GM18519 (cell line): ENCODE results near the gene SECISBP2.

Source experiments
- ATAC-seq: cut with Tn5 transposase; IDR thresholded peaks from one replicate; pipeline ENCODE4 v1.9.1; 2021; ENCODE audit warnings: mild to moderate bottlenecking, moderate library complexity; ENCODE audit not compliant: unreplicated experiment, low FRiP score

Gene SECISBP2

DNA sequence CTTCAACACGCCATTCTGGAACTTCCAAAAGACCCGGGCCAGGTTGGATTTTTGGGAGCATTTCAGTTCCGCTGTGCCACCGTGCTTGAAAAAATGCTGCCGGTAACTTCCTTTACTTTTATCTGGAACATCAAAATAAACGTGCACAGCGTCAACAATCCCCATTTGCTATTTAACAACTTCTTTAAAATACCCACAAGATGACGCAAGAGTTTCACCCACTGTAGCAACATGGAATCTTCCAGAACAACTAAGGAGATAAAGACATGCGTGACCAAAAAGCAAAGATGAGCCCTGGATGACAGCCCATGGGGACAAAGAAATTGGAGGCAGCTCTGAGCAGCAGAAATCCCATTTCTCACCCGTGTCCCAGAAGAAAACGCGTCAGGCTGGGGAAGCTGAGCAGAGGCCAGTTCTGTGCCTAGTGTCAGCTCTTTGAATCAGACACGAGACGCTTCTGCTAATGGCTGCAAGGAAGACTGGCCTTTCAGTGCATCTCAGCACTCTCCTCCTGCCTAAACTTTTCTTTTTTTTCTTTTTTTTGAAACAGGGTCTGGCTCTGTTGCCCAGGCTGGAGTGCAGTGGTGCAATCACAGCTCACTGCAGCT lies 61.3 kb downstream of the SECISBP2 start:
- no peak for ATAC-seq

DNA sequence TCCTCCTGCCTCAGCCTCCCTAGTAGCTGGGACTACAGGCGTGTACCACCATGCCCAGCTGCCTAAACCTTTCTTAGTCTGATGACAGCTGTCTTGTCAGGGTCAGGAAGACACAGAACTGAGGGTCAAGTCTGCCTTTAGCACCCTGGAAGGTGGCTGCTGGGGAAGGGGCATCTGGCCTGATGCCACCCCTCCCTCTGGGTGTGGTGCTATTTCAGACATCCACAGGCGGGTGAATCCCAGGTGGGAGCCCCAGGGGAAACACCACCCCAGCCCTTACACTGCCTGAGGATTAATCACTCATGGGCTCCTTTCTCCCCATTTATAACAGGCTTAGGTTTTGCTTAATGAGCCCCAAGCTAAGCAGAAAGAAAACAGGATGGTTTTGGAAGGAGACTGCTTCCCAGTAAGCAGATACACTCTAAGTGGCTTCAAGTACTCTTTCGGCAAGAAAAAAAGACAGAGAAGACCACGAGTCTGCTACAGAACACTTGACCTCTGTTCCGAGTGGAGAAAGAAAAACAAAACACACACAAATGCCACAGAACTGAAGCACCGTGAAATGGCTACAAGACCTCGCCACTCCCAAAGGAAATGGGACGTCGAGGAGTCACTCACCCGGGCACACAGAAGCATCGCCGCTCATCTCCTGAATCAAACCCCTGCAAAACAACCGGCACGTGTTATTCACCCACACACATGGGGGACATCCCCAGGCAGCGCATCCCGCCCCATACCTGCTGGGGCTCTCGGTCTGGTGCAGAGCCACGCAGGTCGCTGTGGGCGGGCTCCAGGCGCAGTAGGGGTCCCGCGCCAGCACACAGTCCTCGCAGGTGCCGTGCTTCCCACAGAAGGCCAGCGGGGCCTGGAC lies 62.4 kb downstream of the SECISBP2 start:
- no peak for ATAC-seq

DNA sequence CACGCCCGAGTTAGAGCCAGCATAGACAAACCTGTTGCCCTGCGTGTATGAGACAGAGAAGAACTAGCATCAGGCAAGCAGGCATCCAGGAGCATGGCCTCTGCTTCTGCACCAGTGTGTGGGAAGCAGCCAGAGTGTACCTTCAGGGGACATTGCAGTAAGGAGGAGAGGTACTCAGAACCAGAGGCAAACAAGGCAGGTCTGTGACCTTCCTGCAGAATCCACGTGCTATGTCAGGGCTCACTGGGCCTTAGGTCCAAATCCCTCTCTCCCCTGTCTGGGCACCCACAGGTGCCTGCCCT lies 63.0 kb downstream of the SECISBP2 start:
- ATAC-seq, result no peak

- ATAC-seq, result no peak
Measured at GRCh38 chr9:89382026-89382986, 64.0 kb downstream of the SECISBP2 start.

- ATAC-seq, result no peak
Measured at GRCh38 chr9:89383030-89383720, 64.9 kb downstream of the SECISBP2 start.

DNA sequence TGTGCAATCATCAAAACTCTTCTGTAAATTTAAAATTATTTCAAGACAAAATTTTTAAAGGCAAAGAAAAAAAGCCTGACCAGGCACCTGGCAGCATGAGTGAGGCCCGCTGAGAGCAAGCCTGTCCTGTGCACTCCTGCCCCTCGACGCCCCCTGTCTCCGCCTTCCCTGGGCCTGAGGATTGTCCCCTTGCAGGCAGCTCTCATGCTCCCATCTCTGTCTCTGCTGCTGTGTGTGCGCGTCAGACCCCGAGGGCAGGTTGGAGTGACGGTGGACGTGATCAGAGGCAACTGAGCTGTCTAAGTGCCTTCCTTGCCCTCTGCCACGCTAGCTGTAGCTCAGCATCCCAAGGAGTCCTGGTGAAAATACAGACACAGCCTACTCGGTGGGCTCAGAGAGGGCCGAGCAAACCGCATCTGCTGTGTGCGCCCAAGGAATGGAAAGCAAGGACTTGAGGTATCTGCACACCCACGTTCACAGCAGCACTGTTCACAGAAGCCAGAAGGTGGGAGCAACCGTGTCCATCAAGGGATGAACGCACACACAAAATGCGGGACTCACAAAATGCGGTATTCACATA lies 65.5 kb downstream of the SECISBP2 start:
- ATAC-seq, result no peak

GRCh38 chr9:89384783-89385182 lies 66.5 kb downstream of the SECISBP2 start:
- no peak for ATAC-seq

DNA sequence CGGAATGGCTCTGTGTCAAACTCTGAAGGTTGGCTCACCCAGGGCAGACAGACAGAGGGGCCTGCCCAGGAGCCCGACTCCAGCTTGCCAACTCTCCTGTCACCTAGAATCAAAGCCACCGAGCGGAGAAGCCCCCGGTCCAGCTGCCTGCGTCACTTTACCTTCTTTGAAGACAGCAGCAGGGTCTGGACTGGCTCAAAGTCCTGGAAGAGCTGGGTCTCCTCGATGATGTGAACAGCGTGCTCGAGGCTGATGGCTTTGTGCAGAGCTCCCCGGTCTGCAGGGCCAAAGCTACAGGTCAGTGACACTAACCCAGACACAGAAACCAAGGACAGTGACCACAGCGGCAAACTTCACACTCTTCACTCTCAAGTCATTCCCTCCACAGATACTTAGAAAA lies 67.9 kb downstream of the SECISBP2 start:
- ATAC-seq, result no peak

GRCh38 chr9:89386797-89387196 lies 68.5 kb downstream of the SECISBP2 start:
- no peak for ATAC-seq

DNA sequence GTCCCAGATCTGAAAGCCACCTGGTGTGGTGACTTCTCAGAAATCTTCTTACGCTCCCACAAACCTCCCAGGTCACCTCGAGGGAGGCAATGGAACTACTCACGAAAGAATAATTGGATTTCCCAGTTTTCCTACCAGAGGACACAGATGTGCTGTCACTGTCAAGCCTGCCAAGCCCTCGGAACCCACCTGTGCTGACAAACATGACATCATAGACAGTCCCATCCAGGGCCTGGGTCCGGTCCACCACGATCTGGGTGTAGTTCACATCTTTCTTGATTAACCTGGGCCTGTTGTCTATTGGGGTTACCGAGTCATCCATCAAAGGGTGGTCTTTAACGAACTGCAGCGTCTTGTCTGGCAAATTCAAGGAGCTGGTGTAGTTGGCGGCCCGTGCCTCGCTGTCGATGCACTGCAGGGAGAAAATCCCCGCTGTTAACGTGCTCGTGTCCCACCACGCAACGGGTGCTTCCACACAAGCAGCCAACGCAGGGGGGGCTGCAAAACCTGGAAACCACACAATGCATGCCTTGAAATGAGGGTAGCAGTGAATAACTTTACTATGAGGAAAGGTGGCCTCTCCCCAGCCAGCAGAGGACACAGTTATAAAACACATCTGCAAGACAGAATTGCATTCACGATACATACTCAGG lies 69.0 kb downstream of the SECISBP2 start:
- no peak for ATAC-seq

DNA sequence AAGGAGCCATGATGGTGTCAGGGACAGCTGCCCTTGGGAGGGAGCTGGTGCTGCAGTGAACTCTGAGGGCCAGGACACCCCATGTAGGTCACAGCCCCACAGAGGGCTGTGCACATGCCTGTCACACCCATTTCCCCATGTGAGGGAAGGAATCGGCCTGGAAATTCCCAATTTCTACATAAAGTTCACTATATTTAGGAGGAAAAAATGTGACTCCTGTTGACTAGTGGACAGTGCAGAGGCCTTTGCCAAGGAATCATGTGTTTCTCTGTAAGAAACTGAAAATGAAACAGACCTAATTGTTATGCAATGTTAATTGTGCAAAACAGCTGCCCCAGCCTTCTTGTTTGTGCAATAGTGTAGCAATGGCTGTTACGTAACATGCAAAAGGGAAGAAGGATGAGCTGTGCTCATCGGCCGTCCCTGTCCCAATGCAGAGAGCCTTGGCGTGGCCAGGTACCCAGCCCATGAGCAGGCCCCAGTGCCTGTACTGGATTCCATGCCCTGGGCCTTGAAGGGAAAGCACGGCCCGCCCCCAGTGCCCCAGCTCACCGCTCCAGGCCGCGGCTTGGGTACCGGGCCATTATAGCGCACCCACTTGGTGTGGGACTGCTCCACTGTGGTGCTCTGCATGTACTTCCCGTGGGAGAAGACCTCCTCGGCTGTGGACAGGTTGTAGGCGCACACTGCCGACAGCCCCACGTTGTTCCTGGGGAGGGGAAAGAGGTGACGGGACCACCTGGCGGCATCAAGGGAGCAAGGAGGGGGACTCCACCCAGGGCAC lies 70.0 kb downstream of the SECISBP2 start:
- ATAC-seq, result no peak

GRCh38 chr9:89388868-89389177 lies 70.5 kb downstream of the SECISBP2 start:
- ATAC-seq, result no peak

DNA sequence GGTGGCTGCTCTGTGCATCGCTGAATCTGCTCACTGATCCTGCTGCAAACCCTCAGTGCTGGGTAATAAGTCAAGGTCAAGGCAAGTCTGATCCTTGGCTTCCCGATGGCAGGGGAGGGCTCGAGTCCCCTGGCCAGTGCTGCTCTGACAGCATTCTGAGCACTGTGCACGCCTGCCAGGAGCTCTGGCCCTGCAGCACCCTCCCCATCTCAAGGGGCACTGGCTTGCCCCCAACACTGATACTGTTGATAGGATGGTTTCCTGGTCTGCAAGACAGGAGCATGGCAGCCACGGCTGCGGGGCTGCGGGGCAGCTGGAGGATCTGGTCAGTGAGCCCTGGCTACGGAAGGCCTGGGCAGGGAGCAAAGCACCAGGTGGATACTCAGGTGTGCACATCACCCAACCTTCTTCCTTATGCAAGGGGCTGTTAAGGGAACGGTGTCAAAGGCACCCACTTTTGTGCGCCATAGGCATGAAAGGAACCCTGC lies 71.8 kb downstream of the SECISBP2 start:
- ATAC-seq, result no peak

DNA sequence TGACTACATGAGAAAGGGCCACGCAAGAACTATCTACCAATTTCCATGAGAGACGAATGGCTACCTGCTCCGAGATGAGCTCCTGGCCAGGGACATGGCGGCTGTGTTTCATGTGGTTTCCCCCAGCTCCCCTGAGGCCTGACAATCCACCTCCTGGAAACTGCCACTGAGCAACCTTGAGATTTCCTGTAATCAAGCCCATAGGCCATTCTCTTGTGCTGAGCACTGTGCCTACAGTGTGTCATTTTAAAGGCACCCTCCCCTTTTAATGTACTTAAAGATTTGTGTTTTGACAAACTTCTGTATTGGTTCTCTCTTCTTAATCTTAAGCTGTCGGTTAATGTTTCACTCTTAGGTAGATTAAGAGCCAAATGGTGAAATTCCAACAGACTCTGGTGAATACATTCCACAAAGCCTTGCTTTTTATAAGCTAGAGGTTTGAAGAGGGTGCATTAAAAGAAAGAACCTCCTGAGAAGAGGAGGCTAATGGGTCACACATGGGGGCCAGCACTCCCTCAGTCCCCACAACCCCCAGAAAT lies 72.3 kb downstream of the SECISBP2 start:
- ATAC-seq, result no peak

DNA sequence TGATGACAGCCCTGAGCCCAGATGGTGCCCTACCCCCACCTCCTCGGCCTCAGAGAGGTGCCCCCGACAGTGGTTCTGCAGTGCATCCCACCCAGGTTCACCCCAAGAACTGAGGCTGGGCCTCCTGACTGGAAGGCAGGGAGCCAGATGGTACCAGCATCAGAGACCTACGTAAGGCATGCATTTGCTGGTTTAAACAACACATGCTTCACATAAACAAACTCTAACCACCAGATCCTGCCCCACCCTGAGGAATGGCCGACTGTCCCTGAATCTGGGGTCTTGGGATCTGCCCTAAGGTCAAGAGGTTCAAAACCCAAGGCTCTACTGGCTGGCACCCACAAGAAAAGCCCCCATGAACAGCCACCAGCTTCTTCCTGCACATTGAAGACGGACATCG lies 73.3 kb downstream of the SECISBP2 start:
- no peak for ATAC-seq

DNA sequence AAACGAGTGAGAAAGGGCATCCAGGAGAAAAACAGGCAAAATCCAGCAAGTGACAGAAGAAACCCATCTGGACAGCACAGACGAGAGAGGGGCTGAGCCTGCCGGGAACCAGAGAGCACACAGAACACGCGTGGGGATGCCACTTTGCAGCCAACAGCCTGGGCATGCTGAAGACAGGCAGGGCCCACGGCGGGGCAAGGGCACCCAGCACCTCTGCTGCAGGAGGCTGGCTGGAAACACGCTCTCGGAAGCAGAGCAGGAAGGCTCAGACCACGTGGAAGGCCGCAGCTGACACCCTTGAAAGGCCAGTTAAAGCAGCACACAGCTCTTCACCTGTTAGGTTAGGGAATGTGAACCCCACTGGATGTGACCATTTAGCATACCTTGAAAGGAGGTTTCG lies 76.1 kb downstream of the SECISBP2 start:
- no peak for ATAC-seq

- ATAC-seq, result no peak
Measured at GRCh38 chr9:89395931-89396710, 77.8 kb downstream of the SECISBP2 start.

DNA sequence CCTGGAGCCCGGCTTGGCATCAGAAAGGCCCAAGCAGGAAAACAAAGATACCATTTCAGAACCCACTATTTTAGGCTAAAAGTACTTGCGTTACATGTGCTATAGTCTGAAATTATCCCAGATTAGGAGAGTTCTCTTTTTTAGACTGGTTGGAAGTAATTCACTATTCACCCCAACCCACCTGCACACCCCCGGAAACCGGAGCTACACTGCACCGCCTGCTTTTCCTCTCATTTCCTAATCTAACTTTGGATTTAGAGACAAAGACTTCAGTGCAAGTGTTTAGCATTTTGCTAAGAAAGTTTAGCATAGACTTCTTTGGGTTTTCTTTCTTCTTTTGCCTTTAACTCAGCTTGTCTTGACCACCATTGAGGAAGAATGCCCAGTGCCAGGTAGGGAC lies 79.2 kb downstream of the SECISBP2 start:
- ATAC-seq, result no peak
